H9 (cell line): ENCODE measurements around the gene MYO7A. TPM values are rescaled to one million over a fixed set of nuclear protein-coding genes. Genes with fewer than 3 reads are reported as not detected.
A peak's percentile ranks its signal among the peaks of the same experiment; 100 is the strongest.

Source experiments
- DNase-seq: peaks from one replicate; pipeline ENCODE4 v3.0.0-alpha.2; 2017
- H2AFZ ChIP-seq: one replicate; pipeline ENCODE4 v1.6.1; 2013; ENCODE audit warnings: mild to moderate bottlenecking, low read length, control low read depth, moderate library complexity
- H2AK5ac ChIP-seq: 2 replicates; pipeline ENCODE4 v1.6.1; 2013; ENCODE audit warnings: low read length, control low read depth, mixed read lengths; ENCODE audit not compliant: insufficient read length
- H2BK120ac ChIP-seq: one replicate; pipeline ENCODE4 v1.6.1; 2013; ENCODE audit warnings: low read depth, mild to moderate bottlenecking, low read length, control low read depth, inconsistent platforms; ENCODE audit not compliant: poor library complexity, severe bottlenecking
- H2BK12ac ChIP-seq: 2 replicates; pipeline ENCODE4 v1.6.1; 2013; ENCODE audit warnings: low read length, control low read depth, mixed read lengths, low read depth; ENCODE audit not compliant: insufficient read length
- H2BK15ac ChIP-seq: 2 replicates; pipeline ENCODE4 v1.6.1; 2013; ENCODE audit warnings: low read depth, low read length, control low read depth
- H2BK20ac ChIP-seq: one replicate; pipeline ENCODE4 v1.6.1; 2013; ENCODE audit warnings: low read depth, mild to moderate bottlenecking, low read length, control low read depth, inconsistent platforms; ENCODE audit not compliant: poor library complexity, severe bottlenecking
- H2BK5ac ChIP-seq: 2 replicates; pipeline ENCODE4 v1.6.1; 2013; ENCODE audit warnings: low read length, control low read depth, mixed read lengths; ENCODE audit not compliant: insufficient read length
- H3K14ac ChIP-seq: 2 replicates; pipeline ENCODE4 v1.6.1; 2013; ENCODE audit warnings: low read length, control low read depth; ENCODE audit not compliant: insufficient read depth
- H3K18ac ChIP-seq: 2 replicates; pipeline ENCODE4 v1.6.1; 2013; ENCODE audit warnings: low read depth, mild to moderate bottlenecking, mixed read lengths, low read length, control low read depth; ENCODE audit not compliant: insufficient read length
- H3K23ac ChIP-seq: 2 replicates; pipeline ENCODE4 v1.6.1; 2013; ENCODE audit warnings: low read length, control low read depth, mixed read lengths, low read depth; ENCODE audit not compliant: insufficient read length
- H3K23me2 ChIP-seq: 2 replicates; pipeline ENCODE4 v1.6.1; 2013; ENCODE audit warnings: low read depth, mild to moderate bottlenecking, mixed read lengths, low read length, control low read depth; ENCODE audit not compliant: insufficient read length, poor library complexity, severe bottlenecking
- H3K27ac ChIP-seq: 2 replicates; pipeline ENCODE4 v1.5.1; 2013; ENCODE audit warnings: low read length, control low read depth, mixed read lengths, low read depth; ENCODE audit not compliant: insufficient read length
- H3K27me3 ChIP-seq: 2 replicates; pipeline ENCODE4 v1.6.1; 2013; ENCODE audit warnings: low read length, control low read depth, inconsistent platforms; ENCODE audit not compliant: insufficient read depth
- H3K4ac ChIP-seq: 2 replicates; pipeline ENCODE4 v1.6.1; 2013; ENCODE audit warnings: low read depth, mild to moderate bottlenecking, control low read depth, inconsistent platforms, low read length, moderate library complexity
- H3K4me1 ChIP-seq: 2 replicates; pipeline ENCODE4 v1.6.1; 2013; ENCODE audit warnings: low read length, control low read depth, inconsistent platforms; ENCODE audit not compliant: insufficient read depth
- H3K4me2 ChIP-seq: 2 replicates; pipeline ENCODE4 v1.6.1; 2013; ENCODE audit warnings: low read length, control low read depth, mixed read lengths; ENCODE audit not compliant: insufficient read length, insufficient read depth
- H3K56ac ChIP-seq: 2 replicates; pipeline ENCODE4 v1.6.1; 2013; ENCODE audit warnings: low read depth, mild to moderate bottlenecking, mixed read lengths, low read length, control low read depth; ENCODE audit not compliant: insufficient read length
- H3K79me1 ChIP-seq: 2 replicates; pipeline ENCODE4 v1.6.1; 2013; ENCODE audit warnings: low read depth, mild to moderate bottlenecking, moderate library complexity, low read length, control low read depth, inconsistent platforms; ENCODE audit not compliant: insufficient read depth, poor library complexity, severe bottlenecking
- H3K79me2 ChIP-seq: 2 replicates; pipeline ENCODE4 v1.6.1; 2013; ENCODE audit warnings: low read length, control low read depth, inconsistent platforms; ENCODE audit not compliant: insufficient read depth
- H3K9ac ChIP-seq: 2 replicates; pipeline ENCODE4 v1.6.1; 2013; ENCODE audit warnings: low read length, control low read depth, mixed read lengths; ENCODE audit not compliant: insufficient read length; ENCODE audit errors: extremely low read depth
- H3K9me3 ChIP-seq: one replicate; pipeline ENCODE4 v1.6.1; 2013; ENCODE audit warnings: low read depth, low read length, inconsistent platforms; ENCODE audit not compliant: control insufficient read depth
- H3T11ph ChIP-seq: one replicate; pipeline ENCODE4 v1.6.1; 2013; ENCODE audit warnings: mild to moderate bottlenecking, low read length, control low read depth, inconsistent platforms
- H4K20me1 ChIP-seq: one replicate; pipeline ENCODE4 v1.6.1; 2013; ENCODE audit not compliant: control insufficient read depth, insufficient read length, insufficient read depth
- H4K5ac ChIP-seq: 2 replicates; pipeline ENCODE4 v1.6.1; 2013; ENCODE audit warnings: low read depth, mild to moderate bottlenecking, mixed read lengths, low read length, control low read depth; ENCODE audit not compliant: insufficient read length
- H4K8ac ChIP-seq: replicated peaks from 2 replicates; pipeline ENCODE4 v1.6.1; 2013; ENCODE audit warnings: low read length, control low read depth, mixed read lengths, low read depth; ENCODE audit not compliant: insufficient read length
- H4K91ac ChIP-seq: 2 replicates; pipeline ENCODE4 v1.6.1; 2013; ENCODE audit warnings: low read depth, mild to moderate bottlenecking, moderate library complexity, mixed read lengths, low read length, control low read depth; ENCODE audit not compliant: insufficient read length
- H3K27ac Mint-ChIP-seq, 3 experiments: 2 replicates in 2 of 3; 3 replicates in 1 of 3; pipeline ENCODE4 v1.8.0; 2020 to 2021; ENCODE audit warnings: mixed read lengths in 3 of 3, mild to moderate bottlenecking in 1 of 3, moderate library complexity in 1 of 3
- H3K27me3 Mint-ChIP-seq: 2 replicates; pipeline ENCODE4 v1.8.0; 2021; ENCODE audit warnings: low read depth, mild to moderate bottlenecking, moderate library complexity, mixed read lengths
- H3K36me3 Mint-ChIP-seq, 3 experiments: 2 replicates in 2 of 3; 3 replicates in 1 of 3; pipeline ENCODE4 v1.8.0; 2020 to 2021; ENCODE audit warnings: low read depth in 3 of 3, mixed read lengths in 3 of 3; ENCODE audit not compliant: insufficient read depth in 1 of 3
- H3K4me1 Mint-ChIP-seq, 2 experiments: 2 replicates each; pipeline ENCODE4 v1.8.0; 2020; ENCODE audit warnings: mixed read lengths in 2 of 2
- H3K4me3 Mint-ChIP-seq, 2 experiments: 2 replicates in 1 of 2; 3 replicates in 1 of 2; pipeline ENCODE4 v1.8.0; 2020 to 2021; ENCODE audit warnings: mild to moderate bottlenecking in 2 of 2, mixed read lengths in 2 of 2, moderate library complexity in 1 of 2
- H3K9me3 Mint-ChIP-seq, 2 experiments: 2 replicates in 1 of 2; 3 replicates in 1 of 2; pipeline ENCODE4 v1.8.0; 2020; ENCODE audit warnings: mild to moderate bottlenecking in 2 of 2, mixed read lengths in 2 of 2, moderate library complexity in 1 of 2
- WGBS: extraction: QIAGEN DNeasy Blood & Tissue Kit; methylation state at CpG from one replicate; pipeline ENCODE4 v1.1.7; 2013; ENCODE audit warnings: missing lambda C conversion rate, low lambda C conversion rate, mixed read lengths; ENCODE audit not compliant: insufficient read length; ENCODE audit errors: extremely low coverage; 5-methylcytosine and 5-hydroxymethylcytosine counted together
- total RNA-seq: library from RNA; stranded (reverse); gene quantifications from 2 replicates; pipeline ENCODE4 v1.2.1, GENCODE V29; 2021
- TF ChIP-seq, protein P1 (sequence below): fragments of 200-600 bp; sonication (generic); conservative IDR thresholded peaks from 3 replicates; pipeline ENCODE4 v1.8.0; 2021; ENCODE audit warnings: antibody characterized with exemption, mild to moderate bottlenecking

The MYO7A gene
- total RNA-seq, 1 experiment from 2014 or later = 1.6 TPM

DNA sequence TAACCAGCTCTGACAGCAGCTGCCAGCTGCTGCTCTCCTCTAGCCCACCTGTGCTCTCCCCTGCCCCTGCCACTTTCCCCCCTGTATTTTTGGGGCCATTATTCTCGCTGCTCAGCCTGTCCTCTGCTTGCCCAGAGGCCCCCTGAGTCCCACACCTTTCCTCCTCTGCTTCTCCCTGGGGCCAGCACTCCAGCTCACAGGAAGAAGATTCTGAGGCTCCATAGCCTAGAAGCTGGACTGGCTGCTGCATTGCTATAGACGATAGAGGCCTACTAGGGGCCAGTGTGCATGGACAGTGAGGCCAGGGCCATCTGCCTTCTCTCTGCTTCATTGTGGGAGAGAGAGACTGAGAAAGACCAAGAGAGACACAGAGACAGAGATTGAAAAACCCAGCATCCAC lies 24.7 kb upstream of the MYO7A start:
- Mint-ChIP-seq H3K27ac (peak overlapping the region in 2 of 3 experiments; percentile 30 to 46; a peak in 2 of 7 replicates), H3K4me3 (no peak overlapping the region), H3K36me3 (peaks cover 4 to 15% (median 10%) of the 10 kb centered on the region in 3 experiments; a peak in 5 of 7 replicates), H3K9me3 (peaks cover 4 to 5% of the 10 kb centered on the region in 2 experiments; a peak in 4 of 5 replicates), H3K27me3 (peaks cover 2% of the 10 kb centered on the region; the same call in 1 of the 2 replicates), H3K4me1 (no peaks in the 10 kb centered on the region)
- H3K4me2 ChIP-seq = no peak overlapping the region
- no peak overlapping the region for H2AK5ac ChIP-seq
- no peak overlapping the region for H4K91ac ChIP-seq
- H2BK5ac ChIP-seq = no peak overlapping the region
- DNase-seq = no peak
- H2AFZ ChIP-seq = no peak overlapping the region
- no peaks in the 10 kb centered on the region for H3K27me3 ChIP-seq
- no peak overlapping the region for H3T11ph ChIP-seq
- H3K9me3 ChIP-seq = no peaks in the 10 kb centered on the region
- no peak overlapping the region for H2BK15ac ChIP-seq
- whole genome bisulfite sequencing = no CpG with 5 or more reads among the region's 2 CpGs
- H3K79me2 ChIP-seq = no peaks in the 10 kb centered on the region
- H4K20me1 ChIP-seq = no peaks in the 10 kb centered on the region
- H3K79me1 ChIP-seq = no peaks in the 10 kb centered on the region
- H4K5ac ChIP-seq = no peak overlapping the region
- no peak overlapping the region for H3K23ac ChIP-seq
- H3K27ac ChIP-seq = no peak overlapping the region
- H2BK20ac ChIP-seq = no peak overlapping the region
- H4K8ac ChIP-seq = no peak overlapping the region
- no peak overlapping the region for H2BK12ac ChIP-seq
- no peak overlapping the region for H3K14ac ChIP-seq
- H3K9ac ChIP-seq = no peak overlapping the region
- no peak overlapping the region for H3K4ac ChIP-seq
- no peak overlapping the region for H3K18ac ChIP-seq
- H3K56ac ChIP-seq = no peak overlapping the region
- H3K4me1 ChIP-seq = no peaks in the 10 kb centered on the region
- H3K23me2 ChIP-seq = no peaks in the 10 kb centered on the region
- H2BK120ac ChIP-seq = no peak overlapping the region
- TF ChIP-seq, protein P1, sequence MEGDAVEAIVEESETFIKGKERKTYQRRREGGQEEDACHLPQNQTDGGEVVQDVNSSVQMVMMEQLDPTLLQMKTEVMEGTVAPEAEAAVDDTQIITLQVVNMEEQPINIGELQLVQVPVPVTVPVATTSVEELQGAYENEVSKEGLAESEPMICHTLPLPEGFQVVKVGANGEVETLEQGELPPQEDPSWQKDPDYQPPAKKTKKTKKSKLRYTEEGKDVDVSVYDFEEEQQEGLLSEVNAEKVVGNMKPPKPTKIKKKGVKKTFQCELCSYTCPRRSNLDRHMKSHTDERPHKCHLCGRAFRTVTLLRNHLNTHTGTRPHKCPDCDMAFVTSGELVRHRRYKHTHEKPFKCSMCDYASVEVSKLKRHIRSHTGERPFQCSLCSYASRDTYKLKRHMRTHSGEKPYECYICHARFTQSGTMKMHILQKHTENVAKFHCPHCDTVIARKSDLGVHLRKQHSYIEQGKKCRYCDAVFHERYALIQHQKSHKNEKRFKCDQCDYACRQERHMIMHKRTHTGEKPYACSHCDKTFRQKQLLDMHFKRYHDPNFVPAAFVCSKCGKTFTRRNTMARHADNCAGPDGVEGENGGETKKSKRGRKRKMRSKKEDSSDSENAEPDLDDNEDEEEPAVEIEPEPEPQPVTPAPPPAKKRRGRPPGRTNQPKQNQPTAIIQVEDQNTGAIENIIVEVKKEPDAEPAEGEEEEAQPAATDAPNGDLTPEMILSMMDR = no peak
